HepG2 (cell line): ENCODE results near the gene TMEM260. TPM values are rescaled to one million over a fixed set of nuclear protein-coding genes. Genes with fewer than 3 reads are reported as not detected.

ENCODE experiments used
- ATRX ChIP-seq: sonication (generic); formaldehyde crosslinking; IDR thresholded peaks from 2 replicates; pipeline ENCODE4 v1.4.0; 2020; ENCODE audit warnings: missing genetic modification reagents, borderline replicate concordance
- FLYWCH1 ChIP-seq: sonication (generic); formaldehyde crosslinking; IDR thresholded peaks from 2 replicates; pipeline ENCODE4 v1.8.1; 2023; ENCODE audit warnings: mild to moderate bottlenecking, missing genetic modification reagents
- HNRNPLL ChIP-seq: fragments of 200-400 bp; formaldehyde crosslinking; IDR thresholded peaks from 2 replicates; pipeline ENCODE4 v1.6.1; 2017; ENCODE audit warnings: mild to moderate bottlenecking, low read depth, low read length; ENCODE audit not compliant: poor library complexity, severe bottlenecking
- IKZF4 ChIP-seq: sonication (generic); formaldehyde crosslinking; IDR thresholded peaks from 2 replicates; pipeline ENCODE4 v1.5.1; 2020; ENCODE audit warnings: borderline replicate concordance, mild to moderate bottlenecking, low read depth, missing genetic modification reagents; ENCODE audit errors: not compliant biosample characterization
- KDM5B ChIP-seq: sonication (generic); formaldehyde crosslinking; IDR thresholded peaks from 2 replicates; pipeline ENCODE4 v1.4.0; 2020; ENCODE audit warnings: missing genetic modification reagents, mild to moderate bottlenecking, borderline replicate concordance
- MED1 ChIP-seq: sonication (generic); formaldehyde crosslinking; IDR thresholded peaks from 2 replicates; pipeline ENCODE4 v1.4.0; 2020; ENCODE audit warnings: missing genetic modification reagents
- RBM39 ChIP-seq: fragments of 200-400 bp; formaldehyde crosslinking; IDR thresholded peaks from one replicate; pipeline ENCODE4 v1.6.1; 2018; ENCODE audit warnings: antibody characterized with exemption, mild to moderate bottlenecking, low read depth, low read length; ENCODE audit not compliant: poor library complexity, severe bottlenecking
- RXRA ChIP-seq: sonication (generic); formaldehyde crosslinking; IDR thresholded peaks from 2 replicates; pipeline ENCODE4 v1.5.1; 2020; ENCODE audit warnings: missing genetic modification reagents
- SALL2 ChIP-seq: sonication (generic); formaldehyde crosslinking; IDR thresholded peaks from 2 replicates; pipeline ENCODE4 v1.8.1; 2023; ENCODE audit warnings: mild to moderate bottlenecking, missing genetic modification reagents, inconsistent platforms
- ZC3H13 ChIP-seq: sonication (generic); formaldehyde crosslinking; IDR thresholded peaks from 2 replicates; pipeline ENCODE4 v1.8.1; 2023; ENCODE audit warnings: mild to moderate bottlenecking, missing genetic modification reagents, moderate library complexity
- ZFP37 ChIP-seq: sonication (generic); formaldehyde crosslinking; IDR thresholded peaks from 2 replicates; pipeline ENCODE4 v1.4.0; 2020; ENCODE audit warnings: missing genetic modification reagents, borderline replicate concordance
- ZFYVE20 ChIP-seq: sonication (generic); formaldehyde crosslinking; IDR thresholded peaks from 2 replicates; pipeline ENCODE4 v1.8.0; 2023; ENCODE audit warnings: low read depth, mild to moderate bottlenecking, moderate library complexity, missing genetic modification reagents, borderline replicate concordance
- ZNF891 ChIP-seq: sonication (generic); formaldehyde crosslinking; IDR thresholded peaks from 2 replicates; pipeline ENCODE4 v1.5.0; 2020; ENCODE audit warnings: mild to moderate bottlenecking, missing genetic modification reagents
- ZSCAN20 ChIP-seq: sonication (generic); formaldehyde crosslinking; IDR thresholded peaks from 2 replicates; pipeline ENCODE4 v1.4.0; 2020; ENCODE audit warnings: missing genetic modification reagents, mild to moderate bottlenecking, borderline replicate concordance
- polyA plus RNA-seq, 8 experiments: library from polyadenylated mRNA; depleted of rRNA in 3 of 8; stranded (reverse) in 7 of 8; unstranded in 1 of 8; fragments of >200 nt; fragmentation: Illumina TruSeq in 4 of 8; extraction: Trizol in 4 of 8; gene quantifications; 2 replicates each; pipeline versions ENCODE4 v1.2.1 to v1.2.3, GENCODE V29; 2011 to 2016; ENCODE audit warnings: low read depth in 4 of 8, missing spikeins in 1 of 8, mixed read lengths in 1 of 8; ENCODE audit not compliant: insufficient read depth in 1 of 8
- total RNA-seq, 5 experiments: library from RNA; depleted of rRNA; stranded (reverse); fragments of >200 nt; fragmentation: Illumina TruSeq; extraction: Trizol; gene quantifications; 2 replicates each; pipeline ENCODE4 v1.2.3, GENCODE V29; 2016; ENCODE audit warnings: low read depth in 1 of 5
- TF ChIP-seq, protein P1 (sequence below), 2 experiments: fragments of 450-650 bp in 1 of 2; sonication (generic) in 1 of 2; formaldehyde crosslinking in 1 of 2; IDR thresholded peaks; 2 replicates each; pipeline versions ENCODE4 v1.6.1 to v1.8.0; 2016 to 2022; ENCODE audit warnings: antibody characterized with exemption in 1 of 2, mild to moderate bottlenecking in 1 of 2, missing genetic modification reagents in 1 of 2
- TF ChIP-seq, protein P2 (sequence below): sonication (generic); formaldehyde crosslinking; IDR thresholded peaks from 2 replicates; pipeline ENCODE4 v1.4.0; 2020; ENCODE audit warnings: missing genetic modification reagents, borderline replicate concordance

Gene TMEM260
- total and polyA plus RNA-seq, 2 of the 13 experiments (the other 11 are each of a cell fraction or from before 2014, with no cell fraction given), result 7.7 to 9.3 TPM

DNA sequence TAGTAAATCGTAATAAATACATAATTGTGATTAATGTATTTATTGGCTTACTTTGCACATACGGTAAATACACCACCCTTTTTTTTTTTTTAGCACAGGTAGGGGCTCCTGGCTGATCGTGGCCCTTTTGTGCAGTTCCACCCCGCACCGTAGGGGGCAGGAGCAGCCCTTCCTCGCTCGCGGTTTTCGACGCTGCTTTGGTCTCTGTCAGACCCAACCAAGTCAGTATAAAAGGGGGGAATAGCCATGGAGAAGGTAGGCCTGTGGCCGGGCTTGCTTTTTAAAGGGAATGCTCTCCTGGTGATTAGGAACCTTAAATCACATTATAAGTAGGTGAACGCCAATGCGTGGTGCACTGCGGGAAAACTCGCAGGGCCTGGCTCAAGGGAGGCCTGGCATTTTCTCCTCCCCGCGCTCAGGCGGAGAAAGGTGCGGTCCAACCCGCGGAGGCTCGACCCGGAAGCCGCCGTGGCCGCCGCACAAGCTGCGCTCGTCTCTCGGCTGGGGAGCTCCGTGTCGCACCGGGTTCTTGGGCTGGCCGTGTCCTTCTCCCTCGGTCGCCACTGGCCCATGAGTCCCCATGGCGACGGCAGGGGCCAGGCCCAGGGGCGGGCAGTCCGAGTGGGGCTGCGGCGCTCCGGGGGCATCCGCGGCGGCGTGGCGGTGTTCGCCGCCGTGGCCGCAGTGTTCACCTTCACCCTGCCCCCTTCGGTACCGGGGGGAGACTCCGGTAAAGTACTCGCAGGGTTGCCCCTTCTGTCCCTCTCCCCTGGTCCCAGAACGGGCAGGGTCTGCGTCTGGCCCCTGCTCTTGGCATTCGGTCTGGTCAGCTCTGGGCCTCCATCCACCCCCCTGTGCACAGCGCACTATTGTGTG, at the start of gene TMEM260 (continued):
- peak; percentile 60; the same call in 1 of the 2 replicates for TF ChIP-seq ZNF891 (CRISPR knock-in tag)
- TF ChIP-seq ZFP37, result no peak
- TF ChIP-seq KDM5B (CRISPR knock-in tag), result peak; percentile 77; the same call in 1 of the 2 replicates
- TF ChIP-seq HNRNPLL, result peak; percentile 69
- TF ChIP-seq ZC3H13 (CRISPR knock-in tag), result no peak
- no peak for TF ChIP-seq ATRX (CRISPR knock-in tag)
- peak; percentile 52; the same call in 1 of the 2 replicates for TF ChIP-seq RXRA (CRISPR knock-in tag)
- no peak for TF ChIP-seq RBM39
- peak; percentile 52 for TF ChIP-seq MED1 (CRISPR knock-in tag)
- TF ChIP-seq ZSCAN20, result no peak
- TF ChIP-seq, protein P1, sequence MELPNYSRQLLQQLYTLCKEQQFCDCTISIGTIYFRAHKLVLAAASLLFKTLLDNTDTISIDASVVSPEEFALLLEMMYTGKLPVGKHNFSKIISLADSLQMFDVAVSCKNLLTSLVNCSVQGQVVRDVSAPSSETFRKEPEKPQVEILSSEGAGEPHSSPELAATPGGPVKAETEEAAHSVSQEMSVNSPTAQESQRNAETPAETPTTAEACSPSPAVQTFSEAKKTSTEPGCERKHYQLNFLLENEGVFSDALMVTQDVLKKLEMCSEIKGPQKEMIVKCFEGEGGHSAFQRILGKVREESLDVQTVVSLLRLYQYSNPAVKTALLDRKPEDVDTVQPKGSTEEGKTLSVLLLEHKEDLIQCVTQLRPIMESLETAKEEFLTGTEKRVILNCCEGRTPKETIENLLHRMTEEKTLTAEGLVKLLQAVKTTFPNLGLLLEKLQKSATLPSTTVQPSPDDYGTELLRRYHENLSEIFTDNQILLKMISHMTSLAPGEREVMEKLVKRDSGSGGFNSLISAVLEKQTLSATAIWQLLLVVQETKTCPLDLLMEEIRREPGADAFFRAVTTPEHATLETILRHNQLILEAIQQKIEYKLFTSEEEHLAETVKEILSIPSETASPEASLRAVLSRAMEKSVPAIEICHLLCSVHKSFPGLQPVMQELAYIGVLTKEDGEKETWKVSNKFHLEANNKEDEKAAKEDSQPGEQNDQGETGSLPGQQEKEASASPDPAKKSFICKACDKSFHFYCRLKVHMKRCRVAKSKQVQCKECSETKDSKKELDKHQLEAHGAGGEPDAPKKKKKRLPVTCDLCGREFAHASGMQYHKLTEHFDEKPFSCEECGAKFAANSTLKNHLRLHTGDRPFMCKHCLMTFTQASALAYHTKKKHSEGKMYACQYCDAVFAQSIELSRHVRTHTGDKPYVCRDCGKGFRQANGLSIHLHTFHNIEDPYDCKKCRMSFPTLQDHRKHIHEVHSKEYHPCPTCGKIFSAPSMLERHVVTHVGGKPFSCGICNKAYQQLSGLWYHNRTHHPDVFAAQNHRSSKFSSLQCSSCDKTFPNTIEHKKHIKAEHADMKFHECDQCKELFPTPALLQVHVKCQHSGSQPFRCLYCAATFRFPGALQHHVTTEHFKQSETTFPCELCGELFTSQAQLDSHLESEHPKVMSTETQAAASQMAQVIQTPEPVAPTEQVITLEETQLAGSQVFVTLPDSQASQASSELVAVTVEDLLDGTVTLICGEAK (IDR thresholded peaks at IDR 0.05), result no peak
- TF ChIP-seq, protein P1 (CRISPR knock-in tag; IDR thresholded peaks at IDR 0.05), result no peak
- TF ChIP-seq ZFYVE20 (CRISPR knock-in tag), result no peak
- TF ChIP-seq FLYWCH1 (CRISPR knock-in tag), result no peak
- TF ChIP-seq, protein P2, sequence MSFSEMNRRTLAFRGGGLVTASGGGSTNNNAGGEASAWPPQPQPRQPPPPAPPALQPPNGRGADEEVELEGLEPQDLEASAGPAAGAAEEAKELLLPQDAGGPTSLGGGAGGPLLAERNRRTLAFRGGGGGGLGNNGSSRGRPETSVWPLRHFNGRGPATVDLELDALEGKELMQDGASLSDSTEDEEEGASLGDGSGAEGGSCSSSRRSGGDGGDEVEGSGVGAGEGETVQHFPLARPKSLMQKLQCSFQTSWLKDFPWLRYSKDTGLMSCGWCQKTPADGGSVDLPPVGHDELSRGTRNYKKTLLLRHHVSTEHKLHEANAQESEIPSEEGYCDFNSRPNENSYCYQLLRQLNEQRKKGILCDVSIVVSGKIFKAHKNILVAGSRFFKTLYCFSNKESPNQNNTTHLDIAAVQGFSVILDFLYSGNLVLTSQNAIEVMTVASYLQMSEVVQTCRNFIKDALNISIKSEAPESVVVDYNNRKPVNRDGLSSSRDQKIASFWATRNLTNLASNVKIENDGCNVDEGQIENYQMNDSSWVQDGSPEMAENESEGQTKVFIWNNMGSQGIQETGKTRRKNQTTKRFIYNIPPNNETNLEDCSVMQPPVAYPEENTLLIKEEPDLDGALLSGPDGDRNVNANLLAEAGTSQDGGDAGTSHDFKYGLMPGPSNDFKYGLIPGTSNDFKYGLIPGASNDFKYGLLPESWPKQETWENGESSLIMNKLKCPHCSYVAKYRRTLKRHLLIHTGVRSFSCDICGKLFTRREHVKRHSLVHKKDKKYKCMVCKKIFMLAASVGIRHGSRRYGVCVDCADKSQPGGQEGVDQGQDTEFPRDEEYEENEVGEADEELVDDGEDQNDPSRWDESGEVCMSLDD, result peak; percentile 32; the same call in 1 of the 2 replicates
- TF ChIP-seq IKZF4 (CRISPR knock-in tag), result peak; percentile 26
- 0 out of 2 replicates have a peak, but pooled peaks have one; percentile 30 for TF ChIP-seq SALL2
